Panc1 (cell line): ENCODE data around the gene DTHD1. TPM values are rescaled to one million over a fixed set of nuclear protein-coding genes. Genes with fewer than 3 reads are reported as not detected.

Experiments used
- ATAC-seq: fragments of 200-7000 bp; cut with Tn5 transposase; 2 replicates; pipeline ENCODE4 v1.9.1; 2020; ENCODE audit warnings: mild to moderate bottlenecking, moderate library complexity
- BruUV-seq: library from RNA; stranded (reverse); fragments of 400-500 nt; replicated peaks from 2 replicates; lab custom pipeline; 2021; lab: Mats Ljungman, UMichigan
- CTCF ChIA-PET: fragments of 300-600 bp; sonication (Branson Sonifier 250); formaldehyde crosslinking; loops from one replicate; lab custom pipeline; 2022; ENCODE audit warnings: antibody characterized with exemption; lab: Charles Lee
- POLR2A ChIA-PET: fragments of 300-600 bp; sonication (Branson Sonifier 250); formaldehyde crosslinking; loops from one replicate; lab custom pipeline; 2022; ENCODE audit warnings: antibody characterized with exemption; lab: Charles Lee
- DNase-seq: peaks from one replicate; pipeline ENCODE4 v3.0.0-alpha.2; 2010; ENCODE audit warnings: low read depth, low spot score
- H3K27ac ChIP-seq: 2 replicates; pipeline ENCODE4 v1.5.1; 2011; ENCODE audit warnings: mild to moderate bottlenecking, low read length, inconsistent platforms
- H3K27me3 ChIP-seq: fragments of 200-500 bp; sonication (Bioruptor generic); 2 replicates; pipeline ENCODE4 v1.6.0; 2014; ENCODE audit warnings: low read length, inconsistent platforms; ENCODE audit not compliant: control insufficient read depth, insufficient read depth
- H3K36me3 ChIP-seq: fragments of 200-500 bp; sonication (Bioruptor generic); 2 replicates; pipeline ENCODE4 v1.5.1; 2014; ENCODE audit warnings: inconsistent platforms, mild to moderate bottlenecking, low read length, moderate library complexity; ENCODE audit not compliant: control insufficient read depth, insufficient read depth
- H3K4me1 ChIP-seq: 2 replicates; pipeline ENCODE4 v1.5.1; 2011; ENCODE audit warnings: inconsistent platforms, mild to moderate bottlenecking, low read length, moderate library complexity; ENCODE audit not compliant: control insufficient read depth, insufficient read depth
- H3K4me3 ChIP-seq, 2 experiments: 2 replicates each; pipeline ENCODE4 v1.5.1; 2011 to 2012; ENCODE audit warnings: low read depth in 2 of 2, low read length in 2 of 2, mild to moderate bottlenecking in 2 of 2, inconsistent platforms in 1 of 2, moderate library complexity in 1 of 2
- H3K9me3 ChIP-seq: fragments of 200-500 bp; sonication (Bioruptor generic); 2 replicates; pipeline ENCODE4 v1.5.1; 2014; ENCODE audit warnings: low read depth, mild to moderate bottlenecking, inconsistent platforms, low read length, moderate library complexity; ENCODE audit not compliant: control insufficient read depth, insufficient read depth
- CTCF ChIP-seq: fragments of 450-650 bp; IDR thresholded peaks from 2 replicates; pipeline ENCODE4 v1.5.1; 2017; ENCODE audit warnings: mild to moderate bottlenecking
- POLR2AphosphoS5 ChIP-seq: IDR thresholded peaks from 2 replicates; pipeline ENCODE4 v1.6.1; 2012; ENCODE audit warnings: mild to moderate bottlenecking, low read depth, low read length, moderate library complexity
- REST ChIP-seq, 2 experiments: IDR thresholded peaks; 2 replicates each; pipeline ENCODE4 v1.6.1; 2011 to 2012; ENCODE audit warnings: low read depth in 2 of 2, control low read depth in 1 of 2, low read length in 1 of 2, mild to moderate bottlenecking in 1 of 2, moderate library complexity in 1 of 2; ENCODE audit not compliant: insufficient read depth in 1 of 2
- SIN3A ChIP-seq: IDR thresholded peaks from 2 replicates; pipeline ENCODE4 v1.6.1; 2012; ENCODE audit warnings: low read depth, mild to moderate bottlenecking, low read length, moderate library complexity, borderline replicate concordance; ENCODE audit not compliant: insufficient read depth
- TCF7L2 ChIP-seq: IDR thresholded peaks from 2 replicates; pipeline ENCODE4 v1.6.1; 2011; ENCODE audit warnings: mild to moderate bottlenecking, low read depth, low read length, inconsistent platforms
- in situ Hi-C: cut with HindIII; loops from 2 replicates; pipeline ENCODE4 v1.10.0; 2016; ENCODE audit warnings: low sequenced_read_pairs, low pct_unique_long_range_greater_than_20kb
- intact Hi-C: fragments of 100-400 bp; cut with micrococcal nuclease; formaldehyde crosslinking; loops from one replicate; pipeline ENCODE4 v1.10.0; 2022; ENCODE audit not compliant: unreplicated experiment
- total RNA-seq: library from RNA; stranded (reverse); gene quantifications from one replicate; pipeline ENCODE4 v1.2.1, GENCODE V29; 2021; ENCODE audit not compliant: unreplicated experiment

DTHD1 gene
- total RNA-seq, 1 experiment from 2014 or later = not detected

GRCh38 chr4:36274158-36274557 is 7.3 kb upstream of the DTHD1 start:
- BruUV-seq = no TSS peak
- POLR2A ChIA-PET = no interaction called here
- no peaks in the 10 kb centered on the region for H3K27me3 ChIP-seq
- CTCF ChIA-PET = no interaction called here
- H3K9me3 ChIP-seq = no peaks in the 10 kb centered on the region
- H3K4me1 ChIP-seq = no peaks in the 10 kb centered on the region
- H3K36me3 ChIP-seq = no peaks in the 10 kb centered on the region
- no peak for DNase-seq
- no peak for TF ChIP-seq TCF7L2
- no peak for TF ChIP-seq POLR2AphosphoS5
- no peak for TF ChIP-seq SIN3A
- no peak for TF ChIP-seq REST (IDR thresholded peaks at IDR 0.05; ENCODE audit: insufficient read depth in 1 of 2, low read depth in 2 of 2, low read length in 1 of 2)
- TF ChIP-seq CTCF = no peak
- no peak overlapping the region for H3K4me3 ChIP-seq
- intact Hi-C loops (no loop called here), in situ Hi-C loops (no loop called here)
- no peak for ATAC-seq
- no peak overlapping the region for H3K27ac ChIP-seq

DNA sequence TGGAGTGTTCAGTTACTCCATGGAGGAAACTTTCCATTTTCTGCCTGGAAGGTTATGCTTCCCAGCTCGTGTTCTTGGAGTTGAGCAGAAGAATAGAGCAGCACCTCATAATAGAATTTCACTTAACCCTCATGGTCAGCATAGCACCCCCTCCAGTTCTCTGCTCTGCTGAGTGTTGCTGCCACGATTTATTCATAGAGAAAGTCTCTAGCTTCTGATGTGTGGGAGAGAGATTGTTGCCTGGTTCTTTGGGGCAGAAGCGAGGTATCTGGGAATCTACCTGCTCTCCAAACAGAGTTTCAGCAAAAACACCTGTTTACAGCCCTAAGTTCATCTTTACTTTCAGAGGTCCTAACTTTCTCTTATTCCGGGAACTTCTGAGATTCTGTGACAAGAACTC is 3.9 kb upstream of the DTHD1 start:
- TF ChIP-seq REST (IDR thresholded peaks at IDR 0.05; ENCODE audit: insufficient read depth in 1 of 2, low read depth in 2 of 2, low read length in 1 of 2) = no peak
- TF ChIP-seq TCF7L2 = no peak
- no peak for TF ChIP-seq CTCF
- no peak for TF ChIP-seq SIN3A
- no peak for TF ChIP-seq POLR2AphosphoS5
- intact Hi-C loops = no loop called here
- H3K9me3 ChIP-seq = no peaks in the 10 kb centered on the region

More for the DNA sequence above, 3.9 kb upstream of the DTHD1 start:
- H3K27me3 ChIP-seq = no peaks in the 10 kb centered on the region
- ChIA-PET POLR2A (no interaction called here), CTCF (no interaction called here)
- no peak overlapping the region for H3K27ac ChIP-seq
- H3K4me1 ChIP-seq = no peaks in the 10 kb centered on the region
- no peaks in the 10 kb centered on the region for H3K36me3 ChIP-seq
- ATAC-seq (no peak), DNase-seq (no peak)
- no peak overlapping the region for H3K4me3 ChIP-seq
- BruUV-seq = no TSS peak
- in situ Hi-C loops = no loop called here
